HG02763 (cell line): Measurements from ENCODE around the gene CYP51A1.
"Not testable (repeated sequence)": the region's sequence is repeated elsewhere in the genome, so short reads cannot be mapped to it uniquely, and the experiment has no call there.

Experiments
- ATAC-seq: cut with Tn5 transposase; IDR thresholded peaks from one replicate; pipeline ENCODE4 v1.9.1; 2021; ENCODE audit warnings: mild to moderate bottlenecking, moderate library complexity; ENCODE audit not compliant: unreplicated experiment

CYP51A1 gene

DNA sequence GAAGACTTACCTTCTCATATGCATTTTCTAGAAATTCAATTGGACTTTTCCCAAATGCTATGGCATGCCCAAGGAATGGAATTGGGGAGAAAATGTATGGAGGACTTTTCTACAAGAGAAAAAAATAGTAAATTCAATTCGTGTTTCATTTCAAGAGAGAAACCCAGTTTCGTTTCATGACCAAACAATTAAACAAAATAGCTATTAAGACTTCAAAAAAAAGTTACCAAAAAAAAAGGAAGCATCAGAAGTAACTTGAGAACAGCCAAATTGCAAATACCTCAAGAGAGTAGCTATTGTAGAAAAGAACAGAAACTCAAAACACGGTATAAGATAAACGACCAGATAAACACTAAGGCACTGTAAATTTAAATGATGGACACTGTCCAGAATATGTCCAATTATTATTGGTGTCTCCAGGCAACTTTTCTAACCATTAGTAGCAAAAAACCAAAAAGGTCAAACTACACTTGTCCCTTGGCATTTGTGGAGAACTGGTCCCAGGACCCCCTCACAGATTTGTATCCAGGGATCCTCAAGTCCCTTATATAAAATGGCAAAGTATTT is 2.4 kb downstream of the CYP51A1 start:
- no peak for ATAC-seq

DNA sequence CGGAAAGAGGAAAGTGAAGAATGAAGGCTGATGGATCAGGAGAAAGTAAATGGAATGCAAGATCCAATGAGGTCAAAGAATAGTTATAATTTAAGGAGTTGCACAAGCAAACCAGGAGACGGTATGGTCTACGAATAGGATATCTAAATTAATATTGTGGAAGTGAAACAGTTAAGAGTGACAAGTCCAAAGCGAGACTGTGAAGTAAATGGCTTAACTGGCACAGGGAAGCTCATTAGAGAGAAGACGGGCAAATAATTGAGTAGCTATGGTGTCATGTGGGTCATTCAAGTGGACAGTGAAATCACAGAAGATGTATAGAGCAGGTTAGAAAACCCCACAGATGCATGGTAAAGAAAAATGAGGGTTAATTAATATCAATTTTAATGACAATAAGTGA is 3.2 kb downstream of the CYP51A1 start:
- no peak for ATAC-seq

DNA sequence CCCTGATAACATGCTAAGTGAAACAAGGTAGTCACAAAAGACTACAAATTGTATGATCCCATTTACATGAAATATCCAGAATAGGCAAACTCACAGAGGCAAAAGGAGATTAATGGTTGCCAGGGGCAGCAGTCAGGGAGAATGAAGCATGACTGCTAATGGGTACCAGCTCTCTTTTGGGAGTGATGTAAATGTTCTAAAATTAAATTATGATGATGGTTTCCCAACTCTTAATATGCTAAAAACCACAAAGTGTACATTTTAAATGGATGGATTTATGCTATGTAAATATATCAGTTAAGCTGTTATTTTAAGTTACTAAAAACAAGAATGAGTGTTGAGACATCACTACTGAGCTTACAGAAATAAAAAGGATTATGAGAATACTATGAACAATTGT is 12.6 kb downstream of the CYP51A1 start:
- no peak for ATAC-seq

DNA sequence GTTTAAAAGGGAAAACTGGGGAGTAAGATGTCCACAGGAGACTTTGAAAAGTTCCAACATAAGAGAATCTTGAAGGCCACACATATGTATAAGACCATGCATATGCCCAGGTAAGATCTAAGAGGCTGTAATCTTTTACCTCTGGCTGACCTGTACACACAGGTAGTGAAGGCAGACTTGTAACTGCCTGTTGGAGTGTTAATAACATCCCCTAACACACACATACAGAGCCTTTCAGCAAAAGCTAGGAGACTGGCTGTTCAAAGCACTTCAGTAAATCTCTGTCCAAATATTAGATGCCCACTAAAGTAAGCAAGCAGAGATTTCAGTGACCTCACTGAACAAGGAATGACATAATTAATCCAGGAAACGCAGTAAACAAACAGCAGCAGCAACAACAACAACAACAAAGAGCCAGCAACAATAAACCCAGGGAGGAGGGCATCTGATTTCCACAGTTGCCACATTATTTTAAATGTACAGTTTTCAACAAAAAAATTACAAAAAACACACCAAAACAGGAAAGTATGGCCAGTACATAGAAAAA is 15.0 kb downstream of the CYP51A1 start:
- no peak for ATAC-seq

DNA sequence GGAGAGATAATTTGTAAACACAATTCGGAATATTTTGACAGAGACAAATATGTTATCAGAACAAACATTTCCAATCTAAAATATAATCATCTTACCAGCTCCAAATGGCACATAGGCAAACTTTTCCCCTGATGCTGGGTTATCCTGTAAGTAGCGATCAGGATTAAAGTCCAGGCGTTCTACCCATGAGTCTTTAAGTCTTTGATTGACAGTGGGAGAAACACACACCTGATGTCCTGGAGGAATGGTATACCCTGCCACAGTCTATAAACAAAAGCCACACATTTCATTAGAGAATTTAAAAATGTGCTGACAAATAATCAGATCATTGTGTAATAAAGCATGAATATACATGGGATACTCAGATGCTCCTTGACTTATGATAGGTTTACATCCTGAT is 17.3 kb downstream of the CYP51A1 start:
- no peak for ATAC-seq

DNA sequence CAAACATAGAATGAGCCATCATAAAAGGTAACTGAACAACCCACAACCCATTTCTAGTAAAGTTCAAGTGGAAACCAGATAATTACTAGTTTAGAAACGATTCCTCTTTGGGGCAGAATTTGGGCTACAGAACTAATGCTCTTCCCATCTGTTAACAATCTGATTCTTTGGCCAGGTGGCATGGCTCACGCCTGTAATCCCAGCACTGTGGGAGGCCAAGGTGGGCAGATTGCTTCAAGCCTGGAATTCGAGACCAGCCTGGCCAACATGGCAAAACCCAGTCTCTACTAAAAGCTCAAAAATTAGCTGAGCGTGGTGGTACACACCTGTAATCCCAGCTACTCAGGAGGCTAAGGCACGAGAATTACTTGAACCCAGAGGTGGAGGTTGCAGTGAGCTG is 18.5 kb downstream of the CYP51A1 start:
- ATAC-seq, result no peak

DNA sequence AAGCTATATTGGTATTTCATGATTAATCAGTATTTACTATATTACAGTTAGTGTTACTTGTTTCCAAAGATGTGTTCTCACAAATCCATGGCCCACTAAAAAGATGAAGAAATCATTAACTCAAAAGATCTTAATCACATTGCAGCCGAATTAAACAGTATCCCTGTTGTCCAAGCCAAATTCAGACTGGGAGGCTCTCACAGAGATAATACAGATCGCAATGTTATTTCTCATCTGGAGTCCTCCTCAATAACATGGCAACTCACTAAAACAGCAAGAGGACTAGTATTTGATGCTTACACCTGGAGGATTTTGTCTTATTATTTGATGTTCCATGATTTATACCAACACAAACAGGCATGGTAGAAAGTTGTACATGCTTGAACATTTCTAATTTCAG is 23.4 kb downstream of the CYP51A1 start:
- no peak for ATAC-seq

DNA sequence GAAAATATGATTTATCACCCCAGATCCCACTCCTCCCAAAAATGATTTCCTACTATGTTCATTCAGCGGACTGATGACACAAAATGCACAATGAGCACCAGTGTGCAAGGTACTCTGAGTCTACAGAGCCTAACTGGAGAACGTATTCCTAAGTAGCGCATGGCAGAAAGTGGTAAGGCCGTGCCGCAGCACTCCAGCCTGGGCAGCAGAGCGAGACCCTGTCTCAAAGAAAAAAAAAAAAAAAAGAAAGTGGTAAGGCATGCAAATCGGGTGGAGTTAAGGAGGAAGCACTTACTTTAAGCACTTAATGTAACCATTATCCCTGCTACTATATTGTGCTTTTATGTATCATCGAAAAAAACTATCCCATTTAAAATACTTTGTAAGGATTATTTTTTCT is 25.5 kb downstream of the CYP51A1 start:
- ATAC-seq, result no peak

DNA sequence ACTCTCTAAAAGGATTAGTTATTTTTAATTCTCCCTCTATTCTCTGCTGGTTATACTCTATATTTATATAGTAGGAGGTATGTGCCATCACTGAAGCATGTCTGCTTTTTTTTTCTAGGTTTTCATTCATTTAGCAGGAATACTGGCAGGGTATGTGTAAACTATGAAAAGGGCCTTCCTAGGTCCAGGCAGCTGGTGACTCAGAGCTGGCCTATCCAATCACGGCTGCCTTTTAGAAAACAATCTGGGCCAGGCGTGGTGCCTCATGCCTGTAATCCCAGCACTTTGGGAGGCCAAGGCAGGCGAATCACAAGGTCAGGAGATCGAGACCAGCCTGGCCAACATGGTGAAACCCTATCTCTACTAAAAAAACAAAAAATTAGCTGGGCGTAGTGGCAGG is 31.4 kb downstream of the CYP51A1 start:
- not testable (repeated sequence) for ATAC-seq

DNA sequence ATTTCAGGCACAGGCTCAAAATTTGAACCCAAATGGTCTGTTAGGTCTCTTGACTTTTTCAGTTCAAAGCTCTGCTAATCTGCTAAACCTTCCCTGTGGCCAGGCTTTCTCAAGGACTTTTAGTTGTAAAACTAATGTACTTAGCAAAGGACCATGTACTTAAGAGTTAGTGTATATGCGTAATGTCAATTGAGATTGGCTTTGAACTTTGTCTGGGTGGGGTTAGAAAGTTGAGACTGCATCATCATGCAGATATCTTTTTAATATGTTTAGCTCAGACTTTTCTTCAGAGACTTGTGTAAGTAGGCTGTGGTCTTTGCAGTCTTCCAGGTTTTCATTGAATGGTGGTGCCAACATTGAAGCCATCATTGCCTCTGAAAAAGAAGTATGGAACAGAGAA is 33.7 kb downstream of the CYP51A1 start:
- ATAC-seq, result no peak

DNA sequence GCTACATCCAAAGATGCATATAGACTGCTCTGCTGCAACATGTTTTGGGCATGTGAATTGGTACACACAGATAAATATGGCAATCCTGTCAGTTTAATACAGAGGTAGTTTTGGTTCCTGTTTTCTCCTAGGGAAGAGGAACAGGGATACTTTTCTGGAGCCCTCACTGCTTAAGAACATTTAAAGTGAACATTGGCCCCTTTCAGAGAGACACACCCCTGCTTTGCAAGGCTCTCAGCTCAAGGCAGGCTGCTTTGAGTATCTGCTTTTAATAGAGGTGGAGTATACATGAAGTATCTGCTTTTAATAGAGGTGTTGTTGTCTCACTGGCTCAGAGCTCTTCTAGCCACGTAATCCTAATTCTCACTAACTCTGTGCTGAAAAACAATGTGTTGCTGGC is 38.9 kb downstream of the CYP51A1 start:
- no peak for ATAC-seq

DNA sequence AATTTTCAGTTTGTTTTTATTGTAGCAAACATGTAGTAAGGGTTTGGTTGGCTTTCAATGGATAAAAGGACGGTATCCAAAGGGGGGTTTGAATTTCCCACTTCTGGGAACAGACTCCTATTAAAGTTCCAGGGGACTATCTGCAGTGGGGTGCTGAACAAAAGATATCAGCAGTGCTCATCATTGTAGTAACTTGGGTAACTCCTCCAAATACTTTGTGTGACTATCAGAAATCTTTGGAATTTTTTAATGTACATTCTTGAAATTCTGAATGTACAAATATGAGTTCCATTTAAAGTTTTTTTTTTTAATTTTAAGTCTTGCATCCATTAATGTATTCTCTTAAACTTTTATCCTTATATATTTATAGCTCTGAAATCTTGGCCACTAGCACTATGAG is 42.1 kb downstream of the CYP51A1 start:
- no peak for ATAC-seq

DNA sequence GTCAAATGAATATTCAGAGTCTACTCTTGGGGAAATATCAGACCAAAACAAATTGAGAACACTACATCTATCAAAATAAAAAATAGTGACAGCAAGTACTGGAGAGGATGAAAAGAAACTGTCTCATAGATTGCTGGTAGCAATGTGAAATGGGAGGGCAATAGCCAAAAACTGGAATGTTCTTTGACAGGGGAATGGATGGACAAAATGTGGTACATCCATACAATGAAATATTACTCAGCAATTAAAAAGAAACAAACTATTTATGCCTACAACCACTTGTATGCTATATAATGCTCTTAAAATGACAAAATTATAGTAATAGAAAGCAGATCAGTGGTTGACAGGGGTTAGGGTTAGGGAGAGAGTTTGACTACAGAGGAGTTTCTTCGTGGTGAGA is 46.0 kb downstream of the CYP51A1 start:
- ATAC-seq, result no peak

DNA sequence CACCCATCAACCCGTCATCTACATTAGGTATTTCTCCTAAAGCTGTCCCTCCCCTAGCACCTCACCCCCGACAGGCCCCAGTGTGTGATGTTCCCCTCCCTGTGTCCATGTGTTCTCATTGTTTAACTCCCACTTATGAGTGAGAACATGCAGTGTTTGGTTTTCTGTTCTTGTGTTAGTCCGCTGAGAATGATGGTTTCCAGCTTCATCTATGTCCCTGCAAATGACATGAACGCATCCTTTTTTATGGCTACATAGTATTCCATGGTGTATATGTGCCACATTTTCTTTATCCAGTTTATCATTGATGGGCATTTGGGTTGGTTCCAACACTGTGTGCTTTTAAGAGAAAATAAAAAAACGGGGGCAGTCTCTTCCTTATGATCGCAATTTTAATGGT is 50.4 kb downstream of the CYP51A1 start:
- not testable (repeated sequence) for ATAC-seq

DNA sequence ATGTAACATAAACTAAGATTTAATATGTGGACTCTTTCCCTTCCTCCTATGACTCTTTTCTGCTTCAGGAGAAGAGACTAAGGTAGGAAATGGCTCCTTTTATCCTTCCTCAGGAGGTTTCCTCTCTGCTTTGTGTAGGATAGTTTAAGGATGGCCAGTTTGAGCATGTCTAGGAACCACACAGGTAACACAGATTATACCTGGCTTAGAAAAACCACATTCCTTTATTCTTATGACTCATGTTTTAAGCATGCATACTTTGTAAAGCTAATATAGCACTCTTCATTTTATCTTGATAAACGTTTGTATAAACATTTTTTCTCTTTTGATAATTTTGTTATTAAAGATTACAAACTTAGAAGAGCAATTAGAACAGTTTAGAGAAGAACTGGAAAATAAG is 57.8 kb downstream of the CYP51A1 start:
- ATAC-seq, result no peak

DNA sequence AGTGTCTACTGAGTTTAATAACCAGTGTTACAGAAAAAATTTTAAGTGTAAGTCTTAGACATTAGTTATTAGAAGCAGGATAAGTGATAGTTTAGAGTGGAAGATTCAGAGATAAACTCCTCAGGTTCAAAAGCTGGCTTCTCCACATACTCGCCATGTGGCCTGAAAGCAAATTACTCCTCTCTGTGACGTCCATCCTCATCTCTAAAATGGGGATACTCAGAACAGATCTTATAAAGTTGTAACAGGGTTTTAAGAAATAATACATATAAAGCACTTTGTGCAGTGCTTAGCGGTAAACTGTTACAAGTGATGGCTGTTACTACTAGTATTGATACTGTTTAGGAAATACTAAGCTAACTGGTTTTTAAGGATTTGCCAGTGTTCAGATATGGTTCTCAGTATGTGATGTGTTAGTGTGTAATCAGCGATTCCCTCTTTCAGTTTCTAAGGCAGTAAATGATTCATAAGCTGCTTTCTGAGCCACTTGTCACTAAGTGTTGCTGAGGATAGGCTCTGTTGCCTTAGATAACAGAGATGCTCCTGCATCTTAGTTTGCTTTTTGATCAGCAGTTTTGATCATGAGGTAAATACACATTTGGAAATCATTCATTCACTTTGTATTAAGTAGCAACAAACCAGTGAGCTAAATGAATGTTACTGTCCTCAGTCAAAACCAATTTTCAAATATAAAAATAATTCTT is 58.7 kb downstream of the CYP51A1 start:
- peak; percentile 83 for ATAC-seq

DNA sequence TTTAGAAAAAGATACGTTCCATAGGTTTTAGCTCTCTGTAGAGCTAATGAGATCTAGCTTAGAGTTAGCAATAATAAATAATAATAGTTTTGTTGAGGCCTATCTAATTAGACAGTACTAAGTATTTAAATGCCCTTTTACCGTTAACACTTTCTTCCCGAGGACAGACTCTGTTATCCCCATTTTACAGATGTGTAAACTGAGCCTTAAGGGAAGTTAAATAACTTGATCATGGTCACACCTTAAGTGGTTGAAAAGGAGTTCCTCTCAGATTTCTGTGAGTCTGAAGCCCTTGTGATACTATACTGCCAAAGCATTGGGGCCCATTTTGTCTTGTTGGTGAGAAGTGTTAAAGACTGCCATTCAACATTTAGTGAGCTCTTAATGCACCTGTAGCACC is 61.6 kb downstream of the CYP51A1 start:
- ATAC-seq, result no peak

DNA sequence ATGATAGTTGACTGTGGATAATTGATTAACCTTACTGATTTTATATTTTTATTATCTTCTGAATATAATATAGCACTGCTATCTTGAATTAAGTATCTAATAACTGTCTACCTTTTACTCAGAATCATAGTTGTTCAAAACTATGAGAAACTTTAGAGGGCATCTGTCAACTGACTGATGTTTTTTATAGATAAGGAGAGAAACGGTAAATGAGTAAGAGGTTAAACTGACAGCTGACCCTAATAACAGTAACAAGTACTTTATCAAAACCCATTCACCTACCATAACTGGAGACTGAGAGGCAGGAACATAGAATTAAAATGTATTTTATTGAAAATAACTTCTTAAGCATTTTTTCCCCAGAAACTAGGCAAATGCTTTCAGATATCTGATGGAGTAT is 62.2 kb downstream of the CYP51A1 start:
- no peak for ATAC-seq

DNA sequence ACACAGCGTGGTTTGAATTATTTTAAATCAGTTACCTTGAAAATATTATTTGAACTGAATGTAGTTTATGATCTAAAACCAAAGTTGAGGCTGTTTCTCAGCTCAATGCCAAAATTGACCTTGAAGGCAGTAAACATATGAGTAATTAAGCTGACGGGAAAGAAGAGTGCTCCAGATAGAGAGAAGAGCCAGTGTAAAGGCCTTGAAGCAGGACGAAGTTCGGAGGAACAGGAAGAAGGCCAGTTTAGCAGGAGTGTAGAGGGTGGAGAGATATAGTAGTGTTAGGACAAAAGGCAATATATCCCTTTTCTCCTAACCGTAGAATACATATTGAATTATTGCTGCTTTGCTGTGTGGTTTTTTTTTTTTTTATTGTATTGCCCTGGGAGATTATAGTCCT is 63.2 kb downstream of the CYP51A1 start:
- ATAC-seq, result no peak

DNA sequence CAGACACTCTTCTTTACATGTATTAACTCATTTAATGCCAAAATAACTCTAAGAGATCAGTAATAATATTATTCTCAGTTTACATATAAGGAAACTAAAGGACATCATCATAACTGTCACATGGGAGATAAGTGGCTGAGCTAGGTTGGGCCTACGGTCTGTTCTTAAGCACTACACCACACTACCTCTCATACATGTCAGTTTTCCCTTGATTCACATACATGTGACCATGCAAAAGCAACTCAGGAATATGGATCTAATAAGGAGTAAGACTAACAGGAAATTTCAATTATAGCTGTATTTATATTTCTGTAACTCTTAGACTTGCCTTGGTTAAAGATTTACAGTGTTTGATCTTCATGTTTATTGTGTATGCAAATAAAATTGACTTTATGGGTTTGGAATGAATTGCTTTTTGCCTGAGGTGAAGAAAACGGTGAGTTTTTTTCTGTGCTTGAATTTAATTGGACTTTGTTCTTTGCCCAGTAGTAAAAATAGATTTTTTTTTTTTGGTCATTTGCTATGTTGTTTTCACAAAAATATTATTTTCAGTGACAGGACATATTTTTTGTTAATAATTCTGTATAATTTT is 69.7 kb downstream of the CYP51A1 start:
- ATAC-seq, result no peak
